Endothelial cell of umbilical vein (primary cell): ENCODE results near the gene ANKMY1.

Experiments
- CTCF ChIP-seq, 2 donors: IDR thresholded peaks; 1 replicate in 1 of 2; 2 replicates in 1 of 2; pipeline ENCODE4 v1.5.1; 2011; ENCODE audit warnings: low read length in 2 of 2, mild to moderate bottlenecking in 2 of 2, moderate library complexity in 2 of 2, control low read depth in 1 of 2, inconsistent platforms in 1 of 2, low read depth in 1 of 2; ENCODE audit not compliant: insufficient read depth in 1 of 2; ENCODE audit errors: extremely low read depth in 1 of 2
- EZH2 ChIP-seq: IDR thresholded peaks from 2 replicates; pipeline ENCODE4 v1.6.1; 2012; ENCODE audit warnings: borderline replicate concordance, low read depth, mild to moderate bottlenecking, moderate library complexity, low read length, inconsistent platforms; ENCODE audit not compliant: severe bottlenecking
- FOS ChIP-seq: IDR thresholded peaks from 2 replicates; pipeline ENCODE4 v1.6.1; 2011; ENCODE audit warnings: mild to moderate bottlenecking, low read length, moderate library complexity, borderline replicate concordance; ENCODE audit not compliant: insufficient read depth
- GATA2 ChIP-seq: IDR thresholded peaks from 2 replicates; pipeline ENCODE4 v1.7.0; 2011; ENCODE audit warnings: low read depth, mild to moderate bottlenecking, moderate library complexity, mixed read lengths, low read length; ENCODE audit not compliant: insufficient read length, insufficient read depth
- JUN ChIP-seq: IDR thresholded peaks from 2 replicates; pipeline ENCODE4 v1.6.1; 2011; ENCODE audit warnings: borderline replicate concordance, low read depth; ENCODE audit not compliant: insufficient read length, insufficient read depth
- MAX ChIP-seq: IDR thresholded peaks from 2 replicates; pipeline ENCODE4 v1.6.1; 2011; ENCODE audit not compliant: insufficient read depth, insufficient read length
- MYC ChIP-seq: IDR thresholded peaks from one replicate; pipeline ENCODE4 v1.6.1; 2011; ENCODE audit warnings: mild to moderate bottlenecking, low read depth, low read length
- POLR2A ChIP-seq: IDR thresholded peaks from 2 replicates; pipeline ENCODE4 v1.6.1; 2012; ENCODE audit warnings: low read depth, mild to moderate bottlenecking, control low read depth, low read length
- POLR2AphosphoS5 ChIP-seq: IDR thresholded peaks from 2 replicates; pipeline ENCODE4 v1.6.1; 2012; ENCODE audit warnings: low read depth, mild to moderate bottlenecking, control low read depth, low read length, moderate library complexity; ENCODE audit not compliant: insufficient read depth

- TF ChIP-seq POLR2AphosphoS5 (no peak), CTCF (IDR thresholded peaks at IDR 0.05; ENCODE audit: extremely low read depth in 1 of 2, insufficient read depth in 1 of 2, low read depth in 1 of 2, low read length in 2 of 2) (no peak), JUN (no peak), POLR2A (no peak), MYC (no peak), EZH2 (no peak), MAX (no peak), FOS (no peak), GATA2 (no peak)
Measured at GRCh38 chr2:240439698-240440151, 118.1 kb downstream of the ANKMY1 start.
